ENCODE data around the gene CXCL8.

GRCh38 chr4:73763877-73764276 lies 23.5 kb downstream of the CXCL8 start:
- TF ChIP-seq POLR2AphosphoS5 (IDR thresholded peaks at IDR 0.05; ENCODE audit: low read depth, low read length) (no peak), REST (IDR thresholded peaks at IDR 0.05; ENCODE audit: insufficient read depth in 1 of 2, low read depth in 2 of 2, low read length in 2 of 2) (no peak), TAF1 (IDR thresholded peaks at IDR 0.05; ENCODE audit: borderline replicate concordance, insufficient read depth, low read length) (no peak)
